ENCODE data around the gene OR52E4. TPM values are rescaled to one million over a fixed set of nuclear protein-coding genes. Genes with fewer than 3 reads are reported as not detected.

Gene OR52E4
- polyA plus RNA-seq, 2 of the 4 experiments (the other 2 are of a cell fraction): not detected

GRCh38 chr11:5851002-5851401 is 29.4 kb upstream of the OR52E4 start:
- Histone ChIP-seq H3K4me3 (no peak overlapping the region), H3K4me2 (no peak overlapping the region), H3K27ac (no peak overlapping the region), H3K9me3 (no peaks in the 10 kb centered on the region), H3K4me1 (no peaks in the 10 kb centered on the region)
- TF ChIP-seq USF2 (IDR thresholded peaks at IDR 0.05): no peak
- TF ChIP-seq RFX5 (IDR thresholded peaks at IDR 0.05): no peak
- ChIA-PET CTCF (no interaction called here), POLR2A (no interaction called here)
- FAIRE-seq (no peak), ATAC-seq (no peak), DNase-seq (ENCODE audit: low read depth in 1 of 2, low spot score in 1 of 2) (no peak)
- WGBS (ENCODE audit: missing lambda C conversion rate): 32% methylated on average over 1 of the region's 1 CpG

- Histone ChIP-seq H3K4me3 (no peak within 1 kb of the TSS), H3K4me2 (no peak within 1 kb of the TSS), H3K27ac (no peak within 1 kb of the TSS), H3K4me1 (no peaks in the 10 kb centered on the region), H3K9me3 (no peaks in the 10 kb centered on the region)
- ChIA-PET CTCF (no interaction called here), POLR2A (no interaction called here)
- 31% methylated on average over 3 of the region's 3 CpGs for WGBS (ENCODE audit: missing lambda C conversion rate)
- DNase-seq (ENCODE audit: low read depth in 1 of 2, low spot score in 1 of 2) (no peak), ATAC-seq (no peak), FAIRE-seq (no peak)
- no peak for TF ChIP-seq RFX5 (IDR thresholded peaks at IDR 0.05)
- no peak for TF ChIP-seq NR3C1 (IDR thresholded peaks at IDR 0.05)
- TF ChIP-seq FOXS1 (CRISPR knock-in tag; IDR thresholded peaks at IDR 0.05): no peak
- no peak for TF ChIP-seq HOXB5 (CRISPR knock-in tag; IDR thresholded peaks at IDR 0.05)
- no peak for TF ChIP-seq CHD4 (IDR thresholded peaks at IDR 0.05; ENCODE audit: borderline replicate concordance)
- TF ChIP-seq CBX8 (IDR thresholded peaks at IDR 0.05): no peak
- TF ChIP-seq RNF2 (IDR thresholded peaks at IDR 0.05; ENCODE audit: borderline replicate concordance, low read depth): no peak
- TF ChIP-seq KDM5A (IDR thresholded peaks at IDR 0.05): no peak
These were observed 22.8 kb upstream of the OR52E4 start, which contains the start of gene OR52E8 for GRCh38 chr11:5857590-5857989. TSS of gene OR52E8 (minus strand) at chr11:5857690. CDS start at chr11:5857690, 0 bp downstream.

- ChIA-PET POLR2A (no interaction called here), CTCF (interaction anchor here (0.6 kb wide), 1 partner anchor 817 kb away, joined by 3 read pairs; the partner anchor contains the start of gene MRPL17)
- Histone ChIP-seq H3K9me3 (no peaks in the 10 kb centered on the region), H3K4me3 (no peak overlapping the region), H3K4me1 (no peaks in the 10 kb centered on the region), H3K4me2 (no peak overlapping the region), H3K27ac (no peak overlapping the region)
- FAIRE-seq (no peak), ATAC-seq (no peak), DNase-seq (ENCODE audit: low read depth in 1 of 2, low spot score in 1 of 2) (no peak)
- 16% methylated on average over 2 of the region's 2 CpGs for WGBS (ENCODE audit: missing lambda C conversion rate)
- no peak for TF ChIP-seq E2F6 (IDR thresholded peaks at IDR 0.05; ENCODE audit: borderline replicate concordance, low read depth)
- TF ChIP-seq SMC3 (IDR thresholded peaks at IDR 0.05): no peak
- no peak for TF ChIP-seq HES2 (IDR thresholded peaks at IDR 0.05)
- TF ChIP-seq HOXA7 (CRISPR knock-in tag; IDR thresholded peaks at IDR 0.05): no peak
- no peak for TF ChIP-seq CHD2 (IDR thresholded peaks at IDR 0.05; ENCODE audit: low read length, partially characterized antibody)
- TF ChIP-seq ZNF302 (CRISPR knock-in tag; IDR thresholded peaks at IDR 0.05): no peak
- no peak for TF ChIP-seq ESRRA (IDR thresholded peaks at IDR 0.05; ENCODE audit: borderline replicate concordance, low read length)
- no peak for TF ChIP-seq MAZ (IDR thresholded peaks at IDR 0.05; ENCODE audit: borderline replicate concordance, low read depth, low read length)
- TF ChIP-seq USF2 (IDR thresholded peaks at IDR 0.05): no peak
- TF ChIP-seq JUN (IDR thresholded peaks at IDR 0.05): no peak
- no peak for TF ChIP-seq POLR2A (IDR thresholded peaks at IDR 0.05; ENCODE audit: low read length)
- no peak for TF ChIP-seq HOXB13 (CRISPR knock-in tag; IDR thresholded peaks at IDR 0.05; ENCODE audit: low read depth)
- no peak for TF ChIP-seq MAFK (IDR thresholded peaks at IDR 0.05; ENCODE audit: partially characterized antibody)
- TF ChIP-seq RCOR1 (IDR thresholded peaks at IDR 0.05; ENCODE audit: low read depth, low read length): no peak
- no peak for TF ChIP-seq CBX8 (IDR thresholded peaks at IDR 0.05)
- no peak for TF ChIP-seq BCL3 (IDR thresholded peaks at IDR 0.05)
- no peak for TF ChIP-seq HEYL (CRISPR knock-in tag; IDR thresholded peaks at IDR 0.05)
- no peak for TF ChIP-seq RFX5 (IDR thresholded peaks at IDR 0.05)
- TF ChIP-seq HOXB5 (CRISPR knock-in tag; IDR thresholded peaks at IDR 0.05): no peak
- no peak for TF ChIP-seq ATOH8 (CRISPR knock-in tag; IDR thresholded peaks at IDR 0.05; ENCODE audit: low read depth)
These were observed 14.6 kb upstream of the OR52E4 start for GRCh38 chr11:5865826-5866225.

Measured in A549 (cell line).